GM12874 (cell line): ENCODE measurements around the gene HNRNPUL1.

Experiments used
- TF ChIP-seq, protein P1 (sequence below): IDR thresholded peaks from 2 replicates; pipeline ENCODE4 v1.5.1; 2011; ENCODE audit warnings: low read depth, mild to moderate bottlenecking, control low read depth, low read length, moderate library complexity; ENCODE audit not compliant: insufficient read depth

HNRNPUL1 gene

GRCh38 chr19:41327576-41328156 is 63.5 kb downstream of the HNRNPUL1 start:
- TF ChIP-seq, protein P1, sequence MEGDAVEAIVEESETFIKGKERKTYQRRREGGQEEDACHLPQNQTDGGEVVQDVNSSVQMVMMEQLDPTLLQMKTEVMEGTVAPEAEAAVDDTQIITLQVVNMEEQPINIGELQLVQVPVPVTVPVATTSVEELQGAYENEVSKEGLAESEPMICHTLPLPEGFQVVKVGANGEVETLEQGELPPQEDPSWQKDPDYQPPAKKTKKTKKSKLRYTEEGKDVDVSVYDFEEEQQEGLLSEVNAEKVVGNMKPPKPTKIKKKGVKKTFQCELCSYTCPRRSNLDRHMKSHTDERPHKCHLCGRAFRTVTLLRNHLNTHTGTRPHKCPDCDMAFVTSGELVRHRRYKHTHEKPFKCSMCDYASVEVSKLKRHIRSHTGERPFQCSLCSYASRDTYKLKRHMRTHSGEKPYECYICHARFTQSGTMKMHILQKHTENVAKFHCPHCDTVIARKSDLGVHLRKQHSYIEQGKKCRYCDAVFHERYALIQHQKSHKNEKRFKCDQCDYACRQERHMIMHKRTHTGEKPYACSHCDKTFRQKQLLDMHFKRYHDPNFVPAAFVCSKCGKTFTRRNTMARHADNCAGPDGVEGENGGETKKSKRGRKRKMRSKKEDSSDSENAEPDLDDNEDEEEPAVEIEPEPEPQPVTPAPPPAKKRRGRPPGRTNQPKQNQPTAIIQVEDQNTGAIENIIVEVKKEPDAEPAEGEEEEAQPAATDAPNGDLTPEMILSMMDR = no peak

DNA sequence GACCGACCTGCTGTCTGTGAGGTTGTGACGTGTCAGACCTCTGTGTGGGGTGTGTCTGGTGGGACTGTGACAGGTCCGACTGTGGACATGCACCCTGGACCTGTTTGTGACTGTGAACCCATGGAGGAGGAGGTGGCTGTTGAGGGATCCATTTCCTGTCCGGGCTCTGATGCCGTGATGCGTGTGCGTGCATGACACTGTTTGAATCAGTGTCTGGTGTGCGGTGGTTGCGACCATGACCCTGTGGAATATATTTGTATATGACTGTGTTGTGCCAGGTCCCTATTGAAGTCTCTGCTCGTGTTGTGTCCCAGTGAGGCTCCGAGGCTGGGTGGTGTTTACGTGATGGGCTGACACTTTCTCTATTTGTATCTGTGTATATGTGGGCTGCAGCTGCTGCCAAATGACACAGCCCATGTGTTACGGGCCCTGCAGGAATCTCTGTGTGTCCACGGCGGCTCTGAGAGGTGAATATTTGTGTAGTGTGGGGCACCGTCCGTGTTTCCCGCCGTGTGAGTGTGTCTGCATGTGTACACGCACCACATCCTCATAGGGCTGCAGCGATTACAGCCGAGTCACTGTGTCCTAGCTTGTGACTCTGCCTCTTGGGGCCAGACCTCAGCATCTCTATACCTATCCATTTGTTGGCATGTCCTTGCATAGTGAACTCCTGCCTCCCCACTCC is 64.1 kb downstream of the HNRNPUL1 start:
- TF ChIP-seq, protein P1 = no peak

DNA sequence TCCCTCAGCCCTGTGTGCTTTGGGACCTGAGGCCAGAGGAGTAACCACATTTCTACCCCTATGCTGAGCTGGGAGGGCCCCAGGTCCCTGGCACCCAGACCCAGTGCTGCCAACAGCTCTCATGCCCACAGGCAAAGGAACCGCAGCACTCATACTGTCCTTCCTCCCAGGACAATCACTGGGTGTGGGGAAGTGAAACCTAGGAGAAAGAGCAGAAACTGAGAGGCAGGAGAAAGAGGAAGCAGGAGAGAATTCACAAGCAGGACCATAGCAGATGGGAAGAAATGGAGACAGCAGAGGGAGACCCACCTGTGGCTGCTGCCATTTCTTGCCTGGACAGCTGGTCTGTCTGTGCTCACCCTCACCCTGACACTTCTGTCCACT is 64.7 kb downstream of the HNRNPUL1 start:
- TF ChIP-seq, protein P1 = no peak

DNA sequence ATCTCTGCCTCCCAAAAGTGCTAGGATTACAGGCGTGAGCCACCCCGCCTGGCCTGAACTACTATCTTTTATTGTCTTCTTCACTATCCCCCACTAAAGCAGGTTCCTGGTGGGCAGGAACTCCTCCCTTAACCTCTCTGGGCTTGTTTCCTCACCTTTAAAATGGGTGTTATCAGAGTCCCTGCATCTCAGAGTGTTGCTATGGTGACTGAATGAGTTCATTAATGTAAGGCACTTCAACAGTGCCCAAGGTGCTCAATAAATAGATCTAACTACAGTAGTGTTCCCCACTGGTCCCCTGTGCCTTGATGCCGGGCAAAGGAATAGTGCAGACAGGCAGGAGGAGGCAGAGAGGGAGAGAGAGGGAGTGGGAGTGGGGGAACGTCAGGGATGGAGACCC is 66.3 kb downstream of the HNRNPUL1 start:
- TF ChIP-seq, protein P1 = no peak

DNA sequence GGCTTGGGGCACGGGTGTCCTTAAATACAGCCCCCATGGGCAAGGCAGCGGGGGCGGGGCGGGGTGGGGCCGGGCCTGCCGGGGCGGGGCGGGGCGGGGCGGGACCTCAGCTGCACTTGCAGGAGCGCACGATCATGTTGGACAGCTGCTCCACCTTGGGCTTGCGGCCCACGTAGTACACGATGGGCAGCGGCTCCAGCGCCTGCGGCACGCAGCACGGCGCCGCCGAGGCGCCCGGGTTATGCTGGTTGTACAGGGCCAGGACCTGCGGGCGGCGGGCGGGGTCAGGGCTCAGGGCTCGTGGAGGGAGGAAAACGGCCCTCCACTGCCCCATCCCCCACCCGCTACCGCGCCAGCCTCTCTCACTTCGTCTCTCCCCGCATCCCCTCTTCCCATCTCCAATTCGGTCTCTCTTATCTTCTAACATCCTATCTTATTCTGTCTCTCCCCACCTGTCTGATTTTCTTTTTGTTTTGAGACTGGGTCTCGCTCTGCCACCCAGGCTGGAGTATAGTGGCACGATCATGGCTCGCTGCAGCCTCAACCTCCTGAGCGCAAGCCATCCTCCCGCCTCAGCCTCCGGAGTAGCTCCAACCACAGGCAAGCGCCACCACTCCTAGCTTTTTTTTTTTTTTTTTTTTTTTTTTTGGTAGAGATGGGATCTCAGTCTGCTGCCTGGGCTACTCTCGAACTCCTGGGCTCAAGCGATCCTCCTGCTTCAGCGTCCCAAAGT is 66.9 kb downstream of the HNRNPUL1 start:
- TF ChIP-seq, protein P1 = no peak

DNA sequence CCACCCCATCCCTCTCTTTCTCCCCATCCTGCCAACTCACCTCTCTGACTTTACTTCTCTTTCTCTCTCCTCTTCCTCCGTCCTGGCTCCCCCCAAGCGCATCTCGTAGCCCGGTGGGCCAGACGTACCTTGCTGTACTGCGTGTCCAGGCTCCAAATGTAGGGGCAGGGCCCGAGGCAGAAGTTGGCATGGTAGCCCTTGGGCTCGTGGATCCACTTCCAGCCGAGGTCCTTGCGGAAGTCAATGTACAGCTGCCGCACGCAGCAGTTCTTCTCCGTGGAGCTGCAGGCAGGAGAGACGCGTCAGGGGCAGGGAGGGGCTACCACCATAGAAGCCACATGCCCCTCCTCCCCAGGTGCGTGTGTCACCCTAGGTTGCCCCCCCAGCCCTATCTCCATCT is 67.8 kb downstream of the HNRNPUL1 start:
- TF ChIP-seq, protein P1 = no peak

GRCh38 chr19:41332468-41332867 is 68.3 kb downstream of the HNRNPUL1 start:
- TF ChIP-seq, protein P1 = no peak
